Measurements from ENCODE around the gene PEX14.
"Not testable (repeated sequence)": the region's sequence is repeated elsewhere in the genome, so short reads cannot be mapped to it uniquely, and the experiment has no call there.

Gene PEX14

DNA sequence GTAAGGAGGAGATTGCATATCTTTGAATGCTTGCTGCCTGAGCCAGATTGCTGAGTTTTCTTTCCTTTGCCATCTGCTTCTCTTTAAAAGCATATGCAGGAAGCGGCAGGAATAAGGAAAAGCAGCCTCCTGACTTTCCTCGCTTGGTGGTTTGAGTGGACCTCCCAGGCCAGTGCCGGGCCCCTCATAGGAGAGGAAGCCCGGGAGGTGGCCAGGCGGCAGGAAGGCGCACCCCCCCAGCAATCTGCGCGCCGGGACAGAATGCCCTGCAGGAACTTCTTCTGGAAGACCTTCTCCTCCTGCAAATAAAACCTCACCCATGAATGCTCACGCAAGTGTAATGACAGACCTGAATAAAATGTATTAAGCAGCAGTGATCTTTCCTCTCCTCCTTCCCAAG is 23.5 kb upstream of the PEX14 start:
- no peak for DNase-seq

DNA sequence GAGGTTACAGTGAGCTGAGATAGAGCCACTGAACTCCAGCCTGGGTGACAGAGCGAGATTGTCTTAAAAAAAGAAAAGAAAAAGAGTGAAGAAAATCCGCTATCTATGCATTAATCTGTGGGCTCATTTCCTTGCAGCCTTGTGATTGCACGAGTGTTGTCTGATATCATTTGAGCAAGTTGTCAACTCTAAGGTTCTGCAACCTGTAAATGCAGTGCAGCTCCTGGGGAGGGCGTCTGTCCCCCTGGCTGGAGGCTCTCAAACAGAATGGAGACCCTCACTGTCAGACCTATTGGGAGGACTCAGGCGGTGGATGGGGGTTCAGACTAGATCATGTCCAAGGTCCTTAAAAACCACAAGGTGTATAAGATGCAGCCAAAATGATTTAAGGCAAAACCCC is 18.7 kb upstream of the PEX14 start:
- DNase-seq = no peak

DNA sequence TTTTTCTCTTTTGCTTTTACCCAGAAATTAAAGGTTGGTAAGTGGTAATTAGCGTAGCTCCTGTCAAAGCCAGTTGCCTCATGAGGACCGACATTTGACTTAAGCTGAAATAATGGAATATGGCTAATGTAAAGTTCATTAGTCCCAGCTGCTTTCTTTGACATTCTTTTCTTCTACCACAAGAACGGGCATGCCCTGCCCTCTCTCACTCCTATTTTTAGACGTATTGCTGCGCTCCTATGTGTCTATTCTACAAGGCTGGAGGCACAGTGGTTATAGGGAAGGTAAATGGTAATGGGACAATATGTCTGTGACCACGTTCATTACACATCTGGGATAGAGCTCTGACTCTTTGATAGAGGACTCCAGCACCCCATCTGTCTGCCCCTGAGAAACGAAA is 18.1 kb upstream of the PEX14 start:
- DNase-seq = no peak

DNA sequence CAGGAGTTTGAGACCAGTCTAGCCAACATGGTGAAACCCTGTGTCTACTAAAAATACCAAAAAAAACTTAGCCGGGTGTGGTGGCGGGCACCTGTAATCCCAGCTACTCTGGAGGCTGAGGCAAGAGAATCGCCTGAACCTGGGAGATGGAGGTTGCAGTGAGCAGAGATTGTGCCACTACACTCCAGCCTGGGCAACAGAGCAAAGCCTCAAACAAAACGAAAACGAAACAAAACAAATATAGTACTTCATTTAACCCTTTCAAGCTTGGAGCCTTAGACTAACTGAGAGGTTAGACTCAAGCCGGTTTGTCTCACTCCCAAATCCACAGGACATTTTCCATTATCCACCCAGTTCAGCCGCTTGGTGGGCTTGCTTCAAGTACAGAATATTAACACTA is 17.3 kb upstream of the PEX14 start:
- not testable (repeated sequence) for DNase-seq

DNA sequence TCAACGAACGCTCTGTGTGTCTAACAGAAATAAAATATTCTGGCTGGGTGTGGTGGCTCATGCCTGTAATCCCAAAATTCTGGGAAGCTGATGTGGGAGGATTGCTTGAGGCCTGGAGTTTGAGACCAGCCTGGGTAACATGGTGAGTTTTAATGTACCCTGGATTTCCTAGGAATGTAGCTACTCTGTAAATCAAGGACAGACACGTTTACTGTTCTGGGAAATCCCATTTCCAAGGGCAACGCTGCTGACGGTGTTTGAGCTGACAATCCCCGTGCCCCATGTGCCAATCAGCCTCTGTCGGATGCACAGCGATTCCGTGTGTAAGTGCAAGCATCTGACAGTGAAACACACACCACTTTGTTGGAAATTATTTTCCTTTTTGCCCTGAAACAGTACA is 16.9 kb upstream of the PEX14 start:
- DNase-seq = no peak

DNA sequence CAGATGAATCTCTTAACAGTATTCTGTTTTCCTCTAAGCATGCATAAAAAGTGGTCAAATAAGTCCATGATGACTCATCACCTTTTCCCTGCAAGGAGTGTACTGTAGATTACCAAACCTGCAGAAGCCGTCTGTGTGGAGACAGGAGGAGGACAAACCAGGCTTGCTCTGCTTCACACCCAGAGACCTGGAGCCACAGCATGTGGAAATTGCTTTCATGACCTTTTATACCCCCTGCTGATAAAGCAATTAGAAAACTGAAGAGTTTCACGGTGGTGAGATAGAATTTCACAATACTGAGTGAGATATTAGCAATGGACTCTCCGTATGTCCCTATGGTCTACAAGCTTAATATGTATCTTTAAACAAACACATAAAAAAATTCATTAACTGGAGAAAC is 15.6 kb upstream of the PEX14 start:
- DNase-seq = no peak

DNA sequence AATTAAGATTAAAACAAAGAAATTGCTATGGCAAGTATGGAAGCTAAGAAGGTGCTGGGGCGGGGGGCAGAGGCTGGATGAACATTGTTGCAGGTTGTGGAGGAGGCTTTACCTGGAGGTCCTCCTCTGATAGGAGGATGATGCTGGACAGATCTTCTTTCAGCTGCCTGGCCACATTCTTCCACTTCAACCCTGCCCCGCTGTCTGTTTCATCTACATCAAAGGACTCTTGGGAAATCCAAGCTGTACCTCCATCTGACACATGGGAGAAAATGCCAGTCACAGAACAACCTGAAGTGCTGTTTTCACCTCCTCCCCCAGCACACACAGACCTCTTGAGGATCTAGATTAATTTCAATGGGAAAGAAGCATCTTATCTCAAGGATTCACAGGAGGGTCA is 7.7 kb upstream of the PEX14 start:
- no peak for DNase-seq

DNA sequence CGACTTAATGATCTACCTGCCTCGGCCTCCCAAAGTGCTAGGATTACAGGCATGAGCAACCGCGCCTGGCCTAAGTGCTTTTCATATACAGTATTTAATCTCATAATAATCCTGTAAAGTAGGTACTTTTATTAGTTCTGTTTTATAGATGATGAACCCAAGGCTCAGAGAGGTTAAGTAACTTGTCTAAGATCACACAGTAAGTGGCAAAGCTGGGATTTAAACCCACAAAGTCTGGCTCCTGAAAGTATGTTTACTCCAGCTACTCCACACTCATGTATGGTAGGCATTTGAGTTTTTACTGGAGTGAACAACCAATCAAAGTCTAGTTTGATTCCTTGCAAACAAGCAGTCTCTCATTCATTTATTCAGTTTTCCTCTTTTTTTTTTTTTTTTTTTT is 4.7 kb upstream of the PEX14 start:
- DNase-seq = no peak

DNA sequence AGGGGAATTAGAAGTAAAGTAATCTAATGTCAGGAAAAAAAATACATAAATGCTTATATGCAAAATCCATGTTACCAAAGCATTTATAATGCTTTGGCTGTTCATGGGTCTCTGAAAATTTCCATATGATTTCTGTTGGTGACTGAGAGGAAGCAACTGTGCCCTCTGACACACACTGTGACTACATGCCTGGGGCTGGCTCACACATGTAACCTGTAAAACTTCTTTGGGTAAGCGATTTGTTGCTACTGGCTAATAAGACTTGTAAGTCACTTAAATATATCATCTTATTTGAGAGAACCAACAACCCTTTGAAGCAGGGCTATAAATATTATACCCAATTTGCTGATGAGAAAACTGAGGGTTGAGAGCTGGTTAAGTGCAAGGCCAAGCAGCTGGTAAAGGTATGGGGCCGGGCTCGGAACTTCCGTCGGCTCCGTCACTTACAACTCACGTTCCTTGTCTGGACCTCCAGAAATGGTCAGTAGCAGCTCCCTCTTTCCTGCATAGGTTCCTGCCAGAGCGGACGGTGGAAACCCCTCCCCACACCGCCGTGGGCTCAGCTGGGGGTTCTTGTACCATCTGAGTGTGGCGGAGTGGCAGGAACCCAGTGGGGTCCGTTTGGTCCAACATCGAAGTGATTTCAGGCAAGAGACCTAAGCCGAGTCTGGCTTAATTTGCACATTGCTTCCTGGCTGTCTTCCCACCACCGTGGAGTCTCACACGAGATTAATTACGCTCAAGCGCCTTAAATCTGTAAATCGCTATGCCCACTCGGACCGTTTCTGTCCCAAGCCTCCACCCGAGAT is 3.1 kb upstream of the PEX14 start:
- no peak for DNase-seq

DNA sequence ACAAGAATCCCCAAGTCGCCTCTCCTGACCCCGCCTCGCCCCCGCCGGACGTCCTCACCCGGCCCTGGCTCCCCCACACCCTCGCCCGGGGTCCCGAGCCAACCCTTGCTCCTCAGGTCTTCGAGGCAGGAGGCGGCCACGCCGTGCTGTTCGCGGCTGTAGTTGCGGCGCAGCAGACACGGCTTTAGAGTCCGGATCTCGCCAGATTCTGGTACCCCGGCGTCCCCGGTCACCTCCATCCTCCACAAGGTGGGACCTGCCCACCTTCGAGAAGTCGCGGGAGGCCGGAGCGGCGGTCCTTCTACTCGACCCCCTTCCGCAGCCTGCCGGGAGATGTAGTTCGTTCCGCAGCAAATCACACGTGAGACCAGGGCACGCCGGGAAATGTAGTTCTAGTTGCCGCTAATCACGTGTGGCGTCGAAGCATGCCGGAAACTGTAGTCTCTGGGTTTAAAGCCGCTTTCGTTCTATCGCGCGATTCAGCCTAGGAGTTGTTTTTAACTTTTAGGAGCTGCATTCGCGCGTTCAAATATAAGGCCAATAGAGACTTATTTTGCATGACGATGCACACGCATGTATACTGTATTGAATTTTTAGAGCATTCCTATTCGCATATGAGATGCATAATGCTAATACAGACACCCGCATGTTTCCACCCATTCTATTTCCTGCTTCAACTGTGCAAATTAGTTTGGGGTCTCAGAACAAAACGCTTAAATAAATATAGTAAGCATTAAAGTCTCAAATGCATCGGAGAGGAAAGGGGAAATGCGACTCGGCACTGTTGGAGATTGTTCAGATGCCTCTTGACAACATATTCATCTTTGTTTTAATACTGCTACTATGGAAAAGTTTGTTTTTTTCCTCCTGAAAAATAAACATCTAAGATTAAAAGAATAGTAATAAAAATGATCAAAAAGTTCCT is 2.3 kb upstream of the PEX14 start, which contains the start of gene DFFA:
DFFA (minus strand) TSS at position 310 of the 925 bp plus-strand sequence; CDS start at position 239, 71 bp downstream.
- DNase-seq = peak; percentile 91

DNA sequence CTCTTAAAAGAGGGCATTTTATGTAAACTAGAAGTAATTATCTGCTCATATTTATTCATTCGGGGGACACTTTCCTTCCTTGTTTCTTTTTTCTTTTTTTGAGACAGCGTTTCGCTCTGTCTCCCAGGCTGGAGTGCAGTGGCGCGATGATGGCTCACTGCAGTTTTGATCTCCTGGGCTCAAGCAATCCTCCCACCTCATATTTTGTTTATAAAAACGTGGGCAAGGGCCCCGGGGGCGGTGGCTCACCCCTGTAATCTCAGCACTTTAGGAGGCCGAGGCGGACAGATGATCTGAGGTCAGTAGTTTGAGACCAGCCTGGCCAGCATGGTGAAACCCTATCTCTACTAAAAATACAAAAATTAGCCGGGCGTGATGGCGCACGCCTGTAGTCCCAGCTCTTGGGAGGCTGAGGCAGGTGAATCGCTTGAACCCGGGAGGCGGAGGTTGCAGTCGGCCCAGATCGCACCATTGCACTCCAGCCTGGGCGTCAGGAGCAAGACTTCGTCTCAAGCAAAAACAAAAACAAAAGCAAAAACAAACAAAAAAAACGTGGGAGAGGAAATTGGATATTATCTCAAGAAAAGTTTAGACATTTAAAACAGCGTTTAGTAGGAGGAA is 1.5 kb upstream of the PEX14 start:
- no peak for DNase-seq

DNA sequence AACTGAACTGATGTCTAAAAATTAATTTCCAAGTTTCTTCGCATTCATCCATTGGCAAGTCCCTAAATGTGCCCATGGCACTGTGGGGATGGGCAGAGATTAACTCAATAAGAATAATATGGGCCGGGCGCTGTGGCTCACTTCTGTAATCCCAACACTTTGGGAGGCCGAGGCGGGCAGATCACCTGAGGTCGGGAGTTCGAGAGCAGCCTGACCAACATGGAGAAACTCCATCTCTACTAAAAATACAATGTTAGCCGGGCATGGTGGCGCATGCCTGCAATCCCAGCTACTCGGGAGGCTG is 489 bp upstream of the PEX14 start:
- not testable (repeated sequence) for DNase-seq

DNA sequence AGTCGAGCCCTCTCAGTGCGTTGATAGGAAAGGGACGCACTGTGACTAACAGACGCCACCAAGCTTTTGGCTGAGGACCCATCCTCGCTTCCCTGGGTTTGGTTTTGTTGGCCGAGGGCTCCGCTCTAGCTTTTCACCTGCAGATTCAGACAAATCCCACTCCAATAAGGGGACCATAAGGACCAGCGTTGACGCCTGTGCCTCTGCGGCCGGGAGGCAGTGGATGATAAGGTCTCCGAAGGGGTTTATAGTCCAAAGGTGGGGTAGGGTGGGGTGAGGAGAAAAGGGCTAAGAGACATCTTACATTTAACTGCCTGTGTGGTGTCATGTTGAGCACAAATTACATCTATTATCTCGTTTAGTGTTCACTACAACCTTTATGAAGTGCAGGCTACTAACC is 760 bp downstream of the PEX14 start:
- no peak for DNase-seq

DNA sequence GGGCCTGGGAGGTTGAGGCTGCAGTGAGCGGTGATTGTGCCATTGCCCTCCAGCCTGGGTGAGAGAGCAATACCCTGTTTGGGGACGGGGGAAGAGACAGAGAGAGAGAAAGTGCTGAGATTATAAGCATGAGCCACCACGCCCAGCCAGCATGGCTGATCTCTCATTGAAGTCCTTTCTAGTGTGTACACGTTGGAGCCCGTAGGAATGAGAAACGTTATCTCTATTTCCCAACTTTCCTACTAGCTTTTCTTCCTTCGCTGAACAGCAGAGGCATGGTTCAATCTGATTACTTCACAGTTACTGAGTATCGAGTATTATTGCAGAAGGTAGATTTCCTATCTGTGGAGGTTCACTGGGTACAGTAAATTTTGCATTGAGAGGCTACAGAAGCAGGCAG is 4.5 kb downstream of the PEX14 start:
- DNase-seq = no peak

DNA sequence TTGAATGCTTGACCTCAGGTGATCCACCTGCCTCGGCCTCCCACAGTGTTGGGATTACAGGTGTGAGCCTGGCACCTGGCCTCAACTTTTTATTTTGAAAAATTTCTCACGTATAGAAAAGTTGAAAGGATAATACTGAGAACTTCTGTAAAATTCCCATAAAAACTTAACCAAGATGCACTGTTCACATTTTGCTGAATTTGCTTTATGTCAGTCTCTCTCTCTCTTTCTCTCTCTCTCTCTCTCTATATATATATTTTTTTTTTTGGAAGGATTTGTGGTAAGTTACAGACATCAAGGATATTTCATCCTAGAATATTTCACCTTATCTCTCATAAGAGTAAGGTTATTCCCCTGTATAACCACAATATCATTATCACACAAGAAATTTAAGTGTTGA is 5.9 kb downstream of the PEX14 start:
- no peak for DNase-seq

DNA sequence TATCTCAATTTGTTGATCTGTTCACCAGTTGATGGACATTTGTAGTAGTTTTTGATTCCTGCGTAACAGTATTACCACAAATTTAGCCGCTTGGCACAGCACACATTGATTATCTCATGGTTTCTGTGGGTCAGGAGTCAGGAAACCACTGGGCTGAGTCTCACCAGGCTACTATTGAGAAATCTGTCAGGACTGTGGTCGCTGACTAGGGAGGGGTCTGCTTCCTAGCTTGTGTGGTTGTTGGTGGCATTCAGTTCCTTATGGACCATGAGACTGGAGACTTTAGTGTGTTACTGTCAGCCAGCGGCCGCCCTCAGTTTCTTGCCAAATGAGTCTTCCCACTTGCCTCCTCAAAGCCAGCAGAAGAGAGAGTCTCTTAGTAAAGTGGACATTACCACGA is 9.8 kb downstream of the PEX14 start:
- no peak for DNase-seq

DNA sequence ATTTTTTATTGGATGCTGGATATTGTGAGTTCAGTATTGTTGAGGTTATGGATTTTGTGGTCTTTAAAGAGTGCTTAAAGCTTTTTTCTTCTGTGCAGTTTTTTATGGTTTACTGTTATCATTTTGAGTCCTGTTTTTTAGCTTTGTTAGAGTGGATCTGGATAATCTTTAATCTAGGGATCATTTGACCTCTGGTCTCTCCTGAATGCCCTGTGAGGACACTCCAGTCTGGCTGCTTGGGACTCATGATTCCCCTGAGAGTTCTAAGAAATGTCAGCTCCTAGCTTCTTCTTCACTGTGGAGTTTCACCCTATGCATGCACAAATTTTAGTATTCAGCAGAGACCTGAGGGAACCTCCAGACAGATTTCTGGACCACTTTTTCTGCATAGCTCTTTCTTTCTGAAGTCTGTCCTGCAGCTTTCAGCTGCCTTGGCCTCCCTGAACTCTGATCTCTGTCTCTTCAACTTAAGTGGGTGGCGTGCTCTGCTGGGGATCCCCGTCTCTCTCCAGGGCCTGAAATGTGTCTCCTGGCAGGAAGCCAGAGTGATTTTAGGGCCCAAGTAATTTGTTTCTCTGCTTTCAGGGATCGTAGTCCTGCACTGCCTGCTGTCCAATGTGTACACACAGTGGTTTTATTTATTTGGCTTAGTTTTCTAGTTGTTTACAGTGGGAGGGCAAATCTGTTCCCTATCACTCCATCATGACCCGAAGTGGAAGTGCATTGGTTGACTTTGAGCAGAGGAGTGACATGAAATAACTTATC is 14.7 kb downstream of the PEX14 start:
- DNase-seq = no peak

DNA sequence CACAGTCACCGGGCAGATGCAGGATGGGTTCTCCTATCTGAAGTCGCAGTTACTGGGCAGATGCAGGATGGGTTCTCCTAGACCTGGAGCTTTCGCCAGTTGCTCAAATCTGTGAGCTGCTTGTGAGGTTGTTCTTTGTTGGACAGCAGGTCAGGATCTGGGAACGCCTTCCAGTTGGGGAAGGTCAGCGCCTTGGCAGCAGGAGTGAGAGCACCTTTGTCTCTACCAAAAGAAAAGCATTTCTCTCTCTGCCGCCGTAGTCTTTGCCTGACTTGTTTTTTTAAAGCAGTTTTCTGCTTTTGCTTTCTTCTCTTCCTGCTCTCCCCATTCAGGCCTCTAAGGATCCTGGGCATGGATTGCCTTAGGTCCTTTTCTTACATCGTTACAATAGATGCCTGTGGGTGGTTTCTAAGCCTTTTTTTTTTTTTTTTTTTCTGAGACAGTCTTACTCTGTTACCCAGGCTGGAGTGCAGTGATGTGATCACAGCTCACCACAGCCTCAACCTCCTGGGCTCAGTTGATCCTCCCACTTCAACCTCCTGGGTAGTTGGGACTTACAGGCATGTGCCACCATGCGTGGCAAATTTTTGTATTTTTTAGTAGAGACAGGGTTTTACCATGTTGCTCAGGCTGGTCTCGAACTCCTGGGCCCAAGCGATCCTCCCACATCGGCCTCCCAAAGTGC is 15.7 kb downstream of the PEX14 start:
- DNase-seq = no peak

DNA sequence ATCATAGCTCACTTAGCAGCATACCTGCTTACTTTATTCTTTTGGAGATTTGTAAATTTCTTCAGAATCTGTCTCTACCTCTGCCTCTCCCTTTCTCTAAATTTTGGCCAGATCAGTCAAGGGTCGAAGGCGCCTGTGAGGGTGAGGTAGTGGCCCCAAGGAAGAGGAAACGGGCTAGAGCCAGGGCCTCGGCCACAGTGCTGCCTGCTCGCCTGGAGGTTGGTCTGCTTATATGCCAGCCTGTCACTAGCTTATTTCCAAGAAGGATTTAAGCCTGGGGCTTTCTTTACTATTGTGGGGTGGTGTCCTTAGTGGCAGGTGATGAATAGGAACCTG is 19.6 kb downstream of the PEX14 start:
- DNase-seq = no peak

DNA sequence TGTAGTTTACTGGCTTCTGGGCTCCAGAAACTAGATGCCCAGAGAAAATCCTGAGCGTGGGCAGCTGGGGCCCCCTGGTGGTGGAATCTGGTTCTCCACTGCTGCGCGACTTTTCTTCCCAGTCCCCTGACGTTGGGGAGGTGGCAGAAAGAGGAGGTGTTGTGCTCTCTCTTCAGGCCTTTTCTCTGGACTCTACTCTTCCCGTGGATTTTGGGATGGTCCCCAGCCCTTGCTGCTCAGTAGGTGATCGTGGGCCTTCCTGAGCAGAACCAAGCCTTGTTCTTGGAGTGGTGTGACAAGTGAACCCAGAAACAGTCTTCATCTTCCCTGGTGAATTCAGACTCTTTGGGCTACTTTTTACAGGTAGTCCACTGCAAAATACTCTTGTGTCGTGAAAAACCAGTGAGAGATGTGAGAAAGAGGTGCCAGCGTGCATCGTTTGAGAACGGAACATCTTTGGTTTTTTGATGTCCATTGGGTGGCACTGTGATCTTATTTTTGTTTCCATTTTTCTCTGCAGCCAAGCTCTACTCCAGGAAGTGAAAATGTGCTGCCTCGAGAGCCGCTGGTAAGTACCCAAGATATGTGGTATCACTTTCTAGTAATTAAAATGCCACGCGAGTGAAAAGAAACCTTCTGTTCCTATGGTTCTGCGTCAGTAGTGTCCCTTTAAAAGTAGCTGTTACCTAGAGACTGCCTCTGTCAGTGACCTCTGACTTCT is 20.2 kb downstream of the PEX14 start:
- peak; percentile 71 for DNase-seq

DNA sequence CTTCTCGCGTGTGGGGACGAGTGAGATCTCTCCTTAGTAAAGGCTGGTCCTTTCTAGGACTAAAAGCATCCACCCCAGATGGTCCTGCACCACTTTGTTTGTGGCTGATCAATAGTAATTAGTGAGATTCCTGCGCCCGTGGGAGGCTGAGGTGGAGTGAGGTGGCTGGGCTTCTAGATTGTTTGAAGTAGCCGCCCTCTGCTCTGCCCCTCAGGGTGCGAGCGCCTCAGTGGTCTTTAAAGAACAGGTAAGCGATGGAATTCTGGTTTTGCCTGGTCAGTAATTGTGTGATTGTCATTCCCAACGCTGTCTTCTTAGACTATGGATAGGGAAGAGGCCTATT is 20.7 kb downstream of the PEX14 start:
- no peak for DNase-seq

DNA sequence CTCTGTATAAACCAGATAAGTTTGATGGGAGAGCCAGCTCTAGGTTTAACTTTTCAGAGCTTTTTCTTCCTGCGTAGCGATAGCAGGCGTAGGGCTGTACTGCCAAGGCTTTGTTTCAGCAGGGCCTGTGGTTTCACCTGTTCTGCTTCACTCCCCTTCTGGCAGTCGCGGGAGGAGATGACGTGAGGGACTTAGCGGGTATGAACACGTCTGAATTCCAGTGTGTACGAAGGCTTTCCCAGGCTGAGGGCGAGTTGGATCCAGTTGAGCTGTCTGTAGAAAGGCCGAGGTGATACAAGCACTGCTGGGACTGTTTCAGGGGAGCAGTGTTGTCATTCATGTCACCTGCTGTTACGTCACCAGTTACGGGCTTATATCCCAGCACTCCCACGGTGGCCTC is 21.2 kb downstream of the PEX14 start:
- peak; percentile 39 for DNase-seq
